ENCODE results near the gene MAVS. TPM values are rescaled to one million over a fixed set of nuclear protein-coding genes. Genes with fewer than 3 reads are reported as not detected.

Gene MAVS
- total and polyA plus RNA-seq, 4 donors, result 13.2 to 39.6 (median 20.9) TPM

DNA sequence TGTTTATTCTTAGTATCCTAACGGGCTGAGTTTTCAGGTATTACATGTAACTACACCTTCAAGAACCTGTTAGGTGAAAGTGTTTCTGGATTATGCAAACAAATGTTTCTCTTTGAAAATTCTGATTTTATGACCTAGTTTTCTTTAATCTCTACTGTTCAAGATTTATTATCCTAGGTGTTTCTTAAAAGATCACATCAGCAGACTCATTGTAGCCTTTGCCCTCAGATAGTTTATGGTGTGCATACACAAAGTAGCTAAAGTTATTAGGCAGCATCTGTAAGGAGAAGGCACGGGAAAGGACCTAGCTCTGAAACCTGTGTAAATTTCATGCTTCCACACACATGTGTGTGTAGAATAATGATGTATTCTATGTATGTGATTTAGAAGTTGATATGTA, 64.2 kb downstream of the MAVS start:
- no peaks in the 10 kb centered on the region for H3K9me3 ChIP-seq (ENCODE audit: control insufficient read depth in 4 of 4, insufficient read depth in 3 of 4, low read length in 3 of 4)
- H3K4me1 ChIP-seq (ENCODE audit: control insufficient read depth in 5 of 5, insufficient read depth in 5 of 5, low read length in 5 of 5), result peaks cover 0 to 15% (median 0%) of the 10 kb centered on the region in 5 donors
- H3K4me3 ChIP-seq, result no peak overlapping the region
- no peak overlapping the region for H3K9ac ChIP-seq (ENCODE audit: insufficient read depth in 1 of 2, low read length in 2 of 2)
- H3K27ac ChIP-seq (ENCODE audit: low read depth in 1 of 2, low read length in 1 of 2), result no peak overlapping the region
- H3K36me3 ChIP-seq (ENCODE audit: control insufficient read depth in 4 of 4, insufficient read depth in 4 of 4, low read length in 4 of 4), result peaks cover 12 to 41% (median 26%) of the 10 kb centered on the region in 4 donors
- no peaks in the 10 kb centered on the region for H3K27me3 ChIP-seq (ENCODE audit: control insufficient read depth in 3 of 3, insufficient read depth in 3 of 3, low read length in 2 of 3)
- 82 to 91% methylated on average over 2 of the region's 2 CpGs for WGBS, 2 donors
- no peak for ATAC-seq (ENCODE audit: insufficient read depth, low FRiP score)
- TF ChIP-seq, protein P1, sequence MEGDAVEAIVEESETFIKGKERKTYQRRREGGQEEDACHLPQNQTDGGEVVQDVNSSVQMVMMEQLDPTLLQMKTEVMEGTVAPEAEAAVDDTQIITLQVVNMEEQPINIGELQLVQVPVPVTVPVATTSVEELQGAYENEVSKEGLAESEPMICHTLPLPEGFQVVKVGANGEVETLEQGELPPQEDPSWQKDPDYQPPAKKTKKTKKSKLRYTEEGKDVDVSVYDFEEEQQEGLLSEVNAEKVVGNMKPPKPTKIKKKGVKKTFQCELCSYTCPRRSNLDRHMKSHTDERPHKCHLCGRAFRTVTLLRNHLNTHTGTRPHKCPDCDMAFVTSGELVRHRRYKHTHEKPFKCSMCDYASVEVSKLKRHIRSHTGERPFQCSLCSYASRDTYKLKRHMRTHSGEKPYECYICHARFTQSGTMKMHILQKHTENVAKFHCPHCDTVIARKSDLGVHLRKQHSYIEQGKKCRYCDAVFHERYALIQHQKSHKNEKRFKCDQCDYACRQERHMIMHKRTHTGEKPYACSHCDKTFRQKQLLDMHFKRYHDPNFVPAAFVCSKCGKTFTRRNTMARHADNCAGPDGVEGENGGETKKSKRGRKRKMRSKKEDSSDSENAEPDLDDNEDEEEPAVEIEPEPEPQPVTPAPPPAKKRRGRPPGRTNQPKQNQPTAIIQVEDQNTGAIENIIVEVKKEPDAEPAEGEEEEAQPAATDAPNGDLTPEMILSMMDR (IDR thresholded peaks at IDR 0.05; ENCODE audit: control extremely low read depth, extremely low read depth), result no peak
- no peak for DNase-seq

DNA sequence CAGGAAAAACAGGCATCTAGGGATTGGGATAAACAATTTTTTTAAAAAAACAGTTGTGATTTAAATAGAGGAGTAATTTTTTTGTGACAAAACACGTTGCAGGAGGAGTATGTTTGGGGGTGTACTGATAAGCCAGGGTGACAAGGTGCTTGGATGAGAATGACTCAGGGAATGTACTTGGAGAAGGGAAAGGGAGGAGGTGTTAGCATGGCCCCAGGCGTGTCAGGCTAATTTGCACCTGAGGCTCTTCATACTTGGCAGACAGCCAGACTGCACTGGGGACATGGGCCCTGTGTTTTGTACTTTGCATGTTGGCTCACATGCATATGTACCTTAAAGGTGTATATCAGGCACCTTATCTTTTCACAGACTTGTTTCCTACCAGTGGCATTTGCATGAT, 65.3 kb downstream of the MAVS start:
- Histone ChIP-seq H3K27me3 (ENCODE audit: control insufficient read depth in 3 of 3, insufficient read depth in 3 of 3, low read length in 2 of 3) (no peaks in the 10 kb centered on the region), H3K4me1 (ENCODE audit: control insufficient read depth in 5 of 5, insufficient read depth in 5 of 5, low read length in 5 of 5) (peaks cover 0 to 22% (median 0%) of the 10 kb centered on the region in 5 donors), H3K36me3 (ENCODE audit: control insufficient read depth in 4 of 4, insufficient read depth in 4 of 4, low read length in 4 of 4) (peaks cover 17 to 46% (median 28%) of the 10 kb centered on the region in 4 donors), H3K9me3 (ENCODE audit: control insufficient read depth in 4 of 4, insufficient read depth in 3 of 4, low read length in 3 of 4) (no peaks in the 10 kb centered on the region), H3K9ac (ENCODE audit: insufficient read depth in 1 of 2, low read length in 2 of 2) (no peak overlapping the region), H3K4me3 (no peak overlapping the region), H3K27ac (ENCODE audit: low read depth in 1 of 2, low read length in 1 of 2) (no peak overlapping the region)
- TF ChIP-seq, protein P1 (IDR thresholded peaks at IDR 0.05; ENCODE audit: control extremely low read depth, extremely low read depth), result no peak
- DNase-seq (peak in 1 of 3 donors; percentile 41), ATAC-seq (ENCODE audit: insufficient read depth, low FRiP score) (no peak)
- WGBS, 2 donors, result 65 to 79% methylated on average over 2 of the region's 2 CpGs

DNA sequence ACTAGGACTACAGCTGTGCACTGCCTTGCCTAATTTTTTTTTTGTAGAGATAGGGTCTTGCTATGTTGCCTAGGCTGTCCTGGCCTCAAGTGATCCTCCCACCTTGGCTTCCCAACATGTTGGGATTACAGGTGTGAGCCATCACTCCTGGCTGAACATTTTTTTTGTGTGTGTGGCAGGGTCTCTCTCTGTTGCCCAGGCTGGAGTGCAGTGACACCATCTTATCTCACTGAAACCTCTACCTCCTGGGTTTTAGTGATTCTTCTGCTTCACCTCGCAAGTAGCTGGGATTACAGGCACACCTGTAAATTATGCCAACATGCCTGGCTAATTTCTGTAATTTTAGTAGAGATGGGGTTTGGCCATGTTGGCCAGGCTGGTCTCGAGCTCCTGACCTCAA, 67.8 kb downstream of the MAVS start:
- H3K4me3 ChIP-seq, result no peak overlapping the region
- DNase-seq (no peak), ATAC-seq (ENCODE audit: insufficient read depth, low FRiP score) (no peak)
- no peaks in the 10 kb centered on the region for H3K27me3 ChIP-seq (ENCODE audit: control insufficient read depth in 3 of 3, insufficient read depth in 3 of 3, low read length in 2 of 3)
- TF ChIP-seq, protein P1 (IDR thresholded peaks at IDR 0.05; ENCODE audit: control extremely low read depth, extremely low read depth), result no peak
- 92 to 94% methylated on average over 2 of the region's 2 CpGs for WGBS, 2 donors
- no peak overlapping the region for H3K27ac ChIP-seq (ENCODE audit: low read depth in 1 of 2, low read length in 1 of 2)
- H3K4me1 ChIP-seq (ENCODE audit: control insufficient read depth in 5 of 5, insufficient read depth in 5 of 5, low read length in 5 of 5), result peaks cover 0 to 14% (median 0%) of the 10 kb centered on the region in 5 donors
- H3K36me3 ChIP-seq (ENCODE audit: control insufficient read depth in 4 of 4, insufficient read depth in 4 of 4, low read length in 4 of 4), result peaks cover 16 to 46% (median 29%) of the 10 kb centered on the region in 4 donors
- no peak overlapping the region for H3K9ac ChIP-seq (ENCODE audit: insufficient read depth in 1 of 2, low read length in 2 of 2)
- H3K9me3 ChIP-seq (ENCODE audit: control insufficient read depth in 4 of 4, insufficient read depth in 3 of 4, low read length in 3 of 4), result no peaks in the 10 kb centered on the region

DNA sequence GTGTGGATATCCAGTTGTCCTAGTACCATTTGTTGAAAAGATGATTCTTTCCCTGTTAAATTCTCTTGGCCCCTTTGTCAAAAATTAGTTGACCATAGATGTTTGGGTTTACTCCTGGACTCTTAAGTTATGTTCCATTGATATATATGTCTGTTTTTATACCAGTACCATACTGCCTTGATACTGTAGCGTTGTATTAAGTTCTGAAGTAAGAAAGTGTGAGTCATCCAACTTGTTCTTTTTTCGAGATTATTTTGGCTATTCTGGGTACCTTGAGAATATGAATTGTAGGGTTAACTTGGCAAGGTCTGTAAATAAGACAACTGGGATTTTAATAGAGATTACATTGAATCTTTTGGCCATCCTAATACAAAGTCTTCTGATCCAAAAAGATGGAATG, 69.1 kb downstream of the MAVS start:
- H3K27ac ChIP-seq (ENCODE audit: low read depth in 1 of 2, low read length in 1 of 2), result no peak overlapping the region
- H3K27me3 ChIP-seq (ENCODE audit: control insufficient read depth in 3 of 3, insufficient read depth in 3 of 3, low read length in 2 of 3), result no peaks in the 10 kb centered on the region
- H3K4me3 ChIP-seq, result no peak overlapping the region
- H3K4me1 ChIP-seq (ENCODE audit: control insufficient read depth in 5 of 5, insufficient read depth in 5 of 5, low read length in 5 of 5), result peaks cover 0 to 14% (median 0%) of the 10 kb centered on the region in 5 donors
- H3K9ac ChIP-seq (ENCODE audit: insufficient read depth in 1 of 2, low read length in 2 of 2), result no peak overlapping the region
- peaks cover 16 to 38% (median 27%) of the 10 kb centered on the region in 4 donors for H3K36me3 ChIP-seq (ENCODE audit: control insufficient read depth in 4 of 4, insufficient read depth in 4 of 4, low read length in 4 of 4)
- no peaks in the 10 kb centered on the region for H3K9me3 ChIP-seq (ENCODE audit: control insufficient read depth in 4 of 4, insufficient read depth in 3 of 4, low read length in 3 of 4)
- ATAC-seq (ENCODE audit: insufficient read depth, low FRiP score) (no peak), DNase-seq (no peak)
- WGBS, 2 donors, result 87 to 93% methylated on average over 2 of the region's 2 CpGs
- TF ChIP-seq, protein P1 (IDR thresholded peaks at IDR 0.05; ENCODE audit: control extremely low read depth, extremely low read depth), result no peak
